Measurements from ENCODE around the gene PIEZO2.
"Not testable (repeated sequence)": the region's sequence is repeated elsewhere in the genome, so short reads cannot be mapped to it uniquely, and the experiment has no call there.

The PIEZO2 gene

GRCh38 chr18:10893196-10893595 lies 256.2 kb downstream of the PIEZO2 start:
- no peak for DNase-seq (ENCODE audit: low read depth)

- no peak for DNase-seq (ENCODE audit: low read depth)
Observed at GRCh38 chr18:10892786-10893185, 256.6 kb downstream of the PIEZO2 start.

GRCh38 chr18:10890022-10890421 lies 259.3 kb downstream of the PIEZO2 start:
- DNase-seq (ENCODE audit: low read depth), result no peak

GRCh38 chr18:10878703-10879102 lies 270.7 kb downstream of the PIEZO2 start:
- no peak for DNase-seq (ENCODE audit: low read depth)

- no peak for DNase-seq (ENCODE audit: low read depth)
Observed at GRCh38 chr18:10877987-10878386, 271.4 kb downstream of the PIEZO2 start.

- DNase-seq (ENCODE audit: low read depth), result no peak
Observed at GRCh38 chr18:10875811-10876210, 273.6 kb downstream of the PIEZO2 start.

- no peak for DNase-seq (ENCODE audit: low read depth)
Observed at GRCh38 chr18:10872304-10872703, 277.1 kb downstream of the PIEZO2 start.

- no peak for DNase-seq (ENCODE audit: low read depth)
Observed at GRCh38 chr18:10864722-10865121, 284.6 kb downstream of the PIEZO2 start.

GRCh38 chr18:10863026-10863425 lies 286.3 kb downstream of the PIEZO2 start:
- no peak for DNase-seq (ENCODE audit: low read depth)

GRCh38 chr18:10860928-10861327 lies 288.4 kb downstream of the PIEZO2 start:
- no peak for DNase-seq (ENCODE audit: low read depth)

- no peak for DNase-seq (ENCODE audit: low read depth)
Observed at GRCh38 chr18:10860382-10860781, 289.0 kb downstream of the PIEZO2 start.

- DNase-seq (ENCODE audit: low read depth), result no peak
Observed at GRCh38 chr18:10858477-10858876, 290.9 kb downstream of the PIEZO2 start.

GRCh38 chr18:10856132-10856531 lies 293.2 kb downstream of the PIEZO2 start:
- DNase-seq (ENCODE audit: low read depth), result no peak

- DNase-seq (ENCODE audit: low read depth), result no peak
Observed at GRCh38 chr18:10852385-10853303, 296.7 kb downstream of the PIEZO2 start.

- peak; percentile 31 for DNase-seq (ENCODE audit: low read depth)
Observed at GRCh38 chr18:10851824-10852319, 297.5 kb downstream of the PIEZO2 start.

GRCh38 chr18:10850840-10851239 lies 298.5 kb downstream of the PIEZO2 start:
- DNase-seq (ENCODE audit: low read depth), result no peak

- DNase-seq (ENCODE audit: low read depth), result no peak
Observed at GRCh38 chr18:10850216-10850615, 299.2 kb downstream of the PIEZO2 start.

GRCh38 chr18:10847907-10848306 lies 301.5 kb downstream of the PIEZO2 start:
- DNase-seq (ENCODE audit: low read depth), result no peak

- DNase-seq (ENCODE audit: low read depth), result no peak
Observed at GRCh38 chr18:10847408-10847790, 302.0 kb downstream of the PIEZO2 start.

GRCh38 chr18:10846657-10847407 lies 302.5 kb downstream of the PIEZO2 start:
- no peak for DNase-seq (ENCODE audit: low read depth)

- DNase-seq (ENCODE audit: low read depth), result not testable (repeated sequence)
Observed at GRCh38 chr18:10846035-10846434, 303.3 kb downstream of the PIEZO2 start.

GRCh38 chr18:10843565-10843964 lies 305.8 kb downstream of the PIEZO2 start:
- DNase-seq (ENCODE audit: low read depth), result no peak

GRCh38 chr18:10842861-10843260 lies 306.5 kb downstream of the PIEZO2 start:
- no peak for DNase-seq (ENCODE audit: low read depth)

Measured in stromal cell of bone marrow (primary cell).